Measurements from ENCODE around the gene SPOCK3. TPM values are rescaled to one million over a fixed set of nuclear protein-coding genes. Genes with fewer than 3 reads are reported as not detected.

SPOCK3 gene
- total RNA-seq, 1 donor: not detected

GRCh38 chr4:166737430-166737829 is 496.9 kb downstream of the SPOCK3 start:
- no peaks in the 10 kb centered on the region for H3K27me3 ChIP-seq (ENCODE audit: insufficient read depth, low read length)
- no peak for TF ChIP-seq CTCF (IDR thresholded peaks at IDR 0.05; ENCODE audit: extremely low read depth, low read depth, low read length)
- H3K4me2 ChIP-seq (ENCODE audit: insufficient read depth, low read length): no peak overlapping the region
- no peaks in the 10 kb centered on the region for H3K36me3 ChIP-seq (ENCODE audit: insufficient read depth, low read length)
- no peak for DNase-seq (ENCODE audit: insufficient read length, low spot score, missing footprints)
- H2AFZ ChIP-seq (ENCODE audit: low read length): no peak overlapping the region
- H3K79me2 ChIP-seq (ENCODE audit: insufficient read depth, low read length): no peaks in the 10 kb centered on the region
- no peak overlapping the region for H3K27ac ChIP-seq (ENCODE audit: low read depth, low read length)
- H3K4me3 ChIP-seq (ENCODE audit: insufficient read depth, low read length): no peak overlapping the region
- no peaks in the 10 kb centered on the region for H4K20me1 ChIP-seq (ENCODE audit: insufficient read depth, low read length)
- no peaks in the 10 kb centered on the region for H3K4me1 ChIP-seq (ENCODE audit: insufficient read depth, low read length)
- no peaks in the 10 kb centered on the region for H3K9me3 ChIP-seq (ENCODE audit: low read depth, low read length)

DNA sequence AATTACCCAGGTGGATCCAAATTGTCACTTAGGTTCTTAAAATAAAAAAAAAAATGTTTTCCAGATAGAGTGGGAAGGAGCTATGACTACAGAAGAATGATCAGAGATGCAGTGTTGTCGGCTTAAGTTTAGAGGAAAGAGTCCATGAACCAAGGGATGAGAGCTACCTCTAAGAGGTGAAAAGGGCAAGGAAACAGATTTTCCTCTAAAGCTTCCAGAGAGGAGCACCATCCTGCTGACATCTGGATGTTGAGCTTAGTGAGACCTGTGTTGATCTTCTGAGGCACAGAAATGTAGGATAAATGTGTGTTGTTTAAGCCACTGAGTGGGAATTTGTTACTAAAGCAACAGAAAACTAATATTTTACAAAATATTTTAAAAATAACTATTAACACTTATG is 498.7 kb downstream of the SPOCK3 start:
- no peaks in the 10 kb centered on the region for H3K79me2 ChIP-seq (ENCODE audit: insufficient read depth, low read length)
- no peak for TF ChIP-seq CTCF (IDR thresholded peaks at IDR 0.05; ENCODE audit: extremely low read depth, low read depth, low read length)
- no peaks in the 10 kb centered on the region for H3K36me3 ChIP-seq (ENCODE audit: insufficient read depth, low read length)
- DNase-seq (ENCODE audit: insufficient read length, low spot score, missing footprints): no peak
- H3K4me3 ChIP-seq (ENCODE audit: insufficient read depth, low read length): no peak overlapping the region
- H2AFZ ChIP-seq (ENCODE audit: low read length): no peak overlapping the region
- H3K4me2 ChIP-seq (ENCODE audit: insufficient read depth, low read length): no peak overlapping the region
- H3K4me1 ChIP-seq (ENCODE audit: insufficient read depth, low read length): no peaks in the 10 kb centered on the region
- H3K9me3 ChIP-seq (ENCODE audit: low read depth, low read length): no peaks in the 10 kb centered on the region
- no peaks in the 10 kb centered on the region for H3K27me3 ChIP-seq (ENCODE audit: insufficient read depth, low read length)
- no peaks in the 10 kb centered on the region for H4K20me1 ChIP-seq (ENCODE audit: insufficient read depth, low read length)
- H3K27ac ChIP-seq (ENCODE audit: low read depth, low read length): no peak overlapping the region

DNA sequence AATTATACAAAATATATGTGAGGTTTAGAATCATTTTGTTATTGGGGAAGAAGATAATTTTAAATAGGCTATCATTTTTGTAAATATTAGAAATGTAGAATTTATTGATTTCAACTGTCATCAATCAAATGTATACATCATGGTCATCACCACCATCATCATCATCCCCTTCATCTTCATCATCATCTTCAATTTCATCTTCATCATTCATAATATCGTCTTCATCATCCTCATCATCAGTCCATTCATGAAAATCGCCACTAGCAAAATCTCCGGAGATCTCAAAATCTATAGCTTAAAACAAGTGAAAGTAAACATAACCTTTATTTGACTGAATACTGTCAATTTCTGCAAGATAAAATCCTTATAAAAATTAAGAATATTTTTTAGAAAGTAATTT is 499.5 kb downstream of the SPOCK3 start:
- Histone ChIP-seq H3K4me3 (ENCODE audit: insufficient read depth, low read length) (no peak overlapping the region), H3K27me3 (ENCODE audit: insufficient read depth, low read length) (no peaks in the 10 kb centered on the region), H2AFZ (ENCODE audit: low read length) (no peak overlapping the region), H3K79me2 (ENCODE audit: insufficient read depth, low read length) (no peaks in the 10 kb centered on the region), H3K27ac (ENCODE audit: low read depth, low read length) (no peak overlapping the region), H3K4me2 (ENCODE audit: insufficient read depth, low read length) (no peak overlapping the region), H3K36me3 (ENCODE audit: insufficient read depth, low read length) (no peaks in the 10 kb centered on the region), H3K9me3 (ENCODE audit: low read depth, low read length) (no peaks in the 10 kb centered on the region), H3K4me1 (ENCODE audit: insufficient read depth, low read length) (no peaks in the 10 kb centered on the region), H4K20me1 (ENCODE audit: insufficient read depth, low read length) (no peaks in the 10 kb centered on the region)
- TF ChIP-seq CTCF (IDR thresholded peaks at IDR 0.05; ENCODE audit: extremely low read depth, low read depth, low read length): no peak
- DNase-seq (ENCODE audit: insufficient read length, low spot score, missing footprints): no peak

- DNase-seq (ENCODE audit: insufficient read length, low spot score, missing footprints): no peak
- no peaks in the 10 kb centered on the region for H3K4me1 ChIP-seq (ENCODE audit: insufficient read depth, low read length)
- no peaks in the 10 kb centered on the region for H3K9me3 ChIP-seq (ENCODE audit: low read depth, low read length)
- H3K27ac ChIP-seq (ENCODE audit: low read depth, low read length): no peak overlapping the region
- H4K20me1 ChIP-seq (ENCODE audit: insufficient read depth, low read length): no peaks in the 10 kb centered on the region
- H2AFZ ChIP-seq (ENCODE audit: low read length): no peak overlapping the region
- TF ChIP-seq CTCF (IDR thresholded peaks at IDR 0.05; ENCODE audit: extremely low read depth, low read depth, low read length): no peak
- no peaks in the 10 kb centered on the region for H3K36me3 ChIP-seq (ENCODE audit: insufficient read depth, low read length)
- H3K4me3 ChIP-seq (ENCODE audit: insufficient read depth, low read length): no peak overlapping the region
- no peaks in the 10 kb centered on the region for H3K79me2 ChIP-seq (ENCODE audit: insufficient read depth, low read length)
- no peak overlapping the region for H3K4me2 ChIP-seq (ENCODE audit: insufficient read depth, low read length)
- no peaks in the 10 kb centered on the region for H3K27me3 ChIP-seq (ENCODE audit: insufficient read depth, low read length)
Measured at GRCh38 chr4:166733686-166734085, 500.6 kb downstream of the SPOCK3 start.
